ENCODE data around the gene BLTP3A.
A peak's percentile ranks its signal among the peaks of the same experiment; 100 is the strongest.

BLTP3A gene

DNA sequence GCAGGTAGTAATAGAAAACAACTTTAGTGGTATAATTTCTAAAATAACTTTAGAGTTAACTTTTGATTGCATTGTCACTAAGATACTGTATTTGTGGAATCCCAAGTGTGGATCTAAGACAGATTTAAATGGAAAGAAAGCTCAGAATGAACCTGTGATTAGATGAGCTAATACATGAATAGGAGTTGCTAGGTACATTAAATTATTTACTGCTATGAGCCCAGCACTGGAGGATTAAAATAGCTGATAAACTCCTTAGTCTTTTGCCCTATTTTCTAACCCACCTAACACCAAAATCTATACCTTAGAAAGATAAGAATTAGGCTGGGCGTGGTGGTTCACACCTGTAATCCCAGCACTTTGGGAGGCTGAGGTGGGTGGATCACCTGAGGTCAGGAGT, 23.7 kb upstream of the BLTP3A start:
- DNase-seq: no peak
- no peak overlapping the region for H3K18ac ChIP-seq (ENCODE audit: low read depth in 1 of 2, low read length in 2 of 2)
- WGBS: 100% methylated on average over 1 of the region's 1 CpG

GRCh38 chr6:34771727-34772126, 20.2 kb upstream of the BLTP3A start:
- H3K4me1 ChIP-seq (ENCODE audit: control insufficient read depth, insufficient read depth, low read depth, low read length): no peaks in the 10 kb centered on the region
- H4K8ac ChIP-seq (ENCODE audit: low read length): no peak overlapping the region
- H3K79me1 ChIP-seq (replicated peaks; ENCODE audit: low read length, poor library complexity, severe bottlenecking): peaks cover 19% of the 10 kb centered on the region
- no peak overlapping the region for H2AK5ac ChIP-seq (ENCODE audit: low read length, severe bottlenecking)
- peak; percentile 46 for DNase-seq
- no peak overlapping the region for H3K14ac ChIP-seq (ENCODE audit: low read length in 2 of 2)
- H3K18ac ChIP-seq (ENCODE audit: low read depth in 1 of 2, low read length in 2 of 2): no peak overlapping the region
- H2BK15ac ChIP-seq (ENCODE audit: low read depth, poor library complexity, severe bottlenecking): no peak overlapping the region
- H3K4me2 ChIP-seq (ENCODE audit: low read length, poor library complexity, severe bottlenecking): no peak overlapping the region
- no peak overlapping the region for H3K4me3 ChIP-seq (ENCODE audit: insufficient read depth in 1 of 2, low read depth in 1 of 2, low read length in 2 of 2)
- no peak overlapping the region for H2AFZ ChIP-seq (ENCODE audit: low read depth, low read length)
- no peak overlapping the region for H4K91ac ChIP-seq (ENCODE audit: low read length)
- H3K36me3 ChIP-seq (ENCODE audit: control insufficient read depth in 1 of 2, insufficient read depth in 2 of 2, low read depth in 1 of 2, low read length in 2 of 2): peaks cover 38 to 89% of the 10 kb centered on the region in 2 experiments
- no peaks in the 10 kb centered on the region for H3K27me3 ChIP-seq (ENCODE audit: control insufficient read depth in 1 of 2, insufficient read depth in 1 of 2, low read length in 2 of 2)
- WGBS: 100% methylated on average over 1 of the region's 1 CpG
- no peaks in the 10 kb centered on the region for H3K9me3 ChIP-seq (ENCODE audit: control insufficient read depth, low read length)
- peak overlapping the region; percentile 53 for H3K27ac ChIP-seq (ENCODE audit: low read length, poor library complexity, severe bottlenecking)
- H3K9ac ChIP-seq (ENCODE audit: low read length): no peak overlapping the region
- H3K23ac ChIP-seq (ENCODE audit: low read length in 2 of 2): no peak overlapping the region
- no peak overlapping the region for H2BK12ac ChIP-seq (ENCODE audit: low read length in 2 of 2)
- H3K4ac ChIP-seq (ENCODE audit: low read depth in 1 of 2, low read length in 2 of 2): no peak overlapping the region
- no peak overlapping the region for H2BK120ac ChIP-seq (ENCODE audit: low read depth, low read length)
- H2BK5ac ChIP-seq (ENCODE audit: low read depth, low read length, poor library complexity, severe bottlenecking): no peak overlapping the region

More for the DNA sequence above, 23.7 kb upstream of the BLTP3A start:
- H3K23ac ChIP-seq (ENCODE audit: low read length in 2 of 2): no peak overlapping the region
- H4K8ac ChIP-seq (ENCODE audit: low read length): no peak overlapping the region
- H3K27me3 ChIP-seq (ENCODE audit: control insufficient read depth in 1 of 2, insufficient read depth in 1 of 2, low read length in 2 of 2): no peaks in the 10 kb centered on the region
- no peak overlapping the region for H3K4me3 ChIP-seq (ENCODE audit: insufficient read depth in 1 of 2, low read depth in 1 of 2, low read length in 2 of 2)
- H2BK120ac ChIP-seq (ENCODE audit: low read depth, low read length): no peak overlapping the region
- H3K36me3 ChIP-seq (ENCODE audit: control insufficient read depth in 1 of 2, insufficient read depth in 2 of 2, low read depth in 1 of 2, low read length in 2 of 2): peaks cover 45 to 84% of the 10 kb centered on the region in 2 experiments
- no peak overlapping the region for H2BK15ac ChIP-seq (ENCODE audit: low read depth, poor library complexity, severe bottlenecking)
- H3K14ac ChIP-seq (ENCODE audit: low read length in 2 of 2): no peak overlapping the region
- H3K79me1 ChIP-seq (replicated peaks; ENCODE audit: low read length, poor library complexity, severe bottlenecking): peaks cover 25% of the 10 kb centered on the region
- H3K9me3 ChIP-seq (ENCODE audit: control insufficient read depth, low read length): no peaks in the 10 kb centered on the region
- H3K4me2 ChIP-seq (ENCODE audit: low read length, poor library complexity, severe bottlenecking): no peak overlapping the region
- no peaks in the 10 kb centered on the region for H3K4me1 ChIP-seq (ENCODE audit: control insufficient read depth, insufficient read depth, low read depth, low read length)
- H2AFZ ChIP-seq (ENCODE audit: low read depth, low read length): no peak overlapping the region
- no peak overlapping the region for H4K91ac ChIP-seq (ENCODE audit: low read length)
- H2BK5ac ChIP-seq (ENCODE audit: low read depth, low read length, poor library complexity, severe bottlenecking): no peak overlapping the region
- no peak overlapping the region for H3K4ac ChIP-seq (ENCODE audit: low read depth in 1 of 2, low read length in 2 of 2)
- H3K9ac ChIP-seq (ENCODE audit: low read length): no peak overlapping the region
- no peak overlapping the region for H2BK12ac ChIP-seq (ENCODE audit: low read length in 2 of 2)
- no peak overlapping the region for H3K27ac ChIP-seq (ENCODE audit: low read length, poor library complexity, severe bottlenecking)
- no peak overlapping the region for H2AK5ac ChIP-seq (ENCODE audit: low read length, severe bottlenecking)

DNA sequence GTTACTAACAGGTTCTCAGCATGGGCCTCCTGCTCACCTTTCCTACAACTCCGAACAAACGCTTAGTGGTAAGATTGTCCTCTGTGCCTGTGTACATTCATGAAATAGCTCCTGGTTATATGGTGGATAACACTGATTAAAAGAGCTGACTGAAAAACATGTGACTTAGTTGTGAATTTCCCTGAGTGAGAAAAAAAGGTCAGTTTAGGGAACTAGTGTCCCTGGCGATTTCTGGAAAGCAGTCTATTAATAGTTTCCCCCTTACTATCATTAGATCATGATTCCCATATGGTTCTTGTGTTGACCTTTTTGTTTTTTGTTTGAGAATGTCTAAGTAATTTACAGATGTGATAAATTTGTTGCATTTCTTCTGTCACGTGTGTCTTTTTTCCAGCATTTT, 18.9 kb upstream of the BLTP3A start:
- Histone ChIP-seq H2AFZ (ENCODE audit: low read depth, low read length) (no peak overlapping the region), H4K91ac (ENCODE audit: low read length) (no peak overlapping the region), H3K27ac (ENCODE audit: low read length, poor library complexity, severe bottlenecking) (no peak overlapping the region), H3K14ac (ENCODE audit: low read length in 2 of 2) (no peak overlapping the region), H2BK15ac (ENCODE audit: low read depth, poor library complexity, severe bottlenecking) (no peak overlapping the region), H3K79me1 (replicated peaks; ENCODE audit: low read length, poor library complexity, severe bottlenecking) (peaks cover 15% of the 10 kb centered on the region), H3K36me3 (ENCODE audit: control insufficient read depth in 1 of 2, insufficient read depth in 2 of 2, low read depth in 1 of 2, low read length in 2 of 2) (peaks cover 37 to 77% of the 10 kb centered on the region in 2 experiments), H3K23ac (ENCODE audit: low read length in 2 of 2) (no peak overlapping the region), H3K4me2 (ENCODE audit: low read length, poor library complexity, severe bottlenecking) (no peak overlapping the region), H3K18ac (ENCODE audit: low read depth in 1 of 2, low read length in 2 of 2) (no peak overlapping the region), H3K9me3 (ENCODE audit: control insufficient read depth, low read length) (no peaks in the 10 kb centered on the region), H3K4me1 (ENCODE audit: control insufficient read depth, insufficient read depth, low read depth, low read length) (no peaks in the 10 kb centered on the region), H3K9ac (ENCODE audit: low read length) (no peak overlapping the region), H2BK120ac (ENCODE audit: low read depth, low read length) (no peak overlapping the region), H2BK12ac (ENCODE audit: low read length in 2 of 2) (no peak overlapping the region), H3K27me3 (ENCODE audit: control insufficient read depth in 1 of 2, insufficient read depth in 1 of 2, low read length in 2 of 2) (no peaks in the 10 kb centered on the region), H2BK5ac (ENCODE audit: low read depth, low read length, poor library complexity, severe bottlenecking) (no peak overlapping the region), H3K4me3 (ENCODE audit: insufficient read depth in 1 of 2, low read depth in 1 of 2, low read length in 2 of 2) (no peak overlapping the region), H2AK5ac (ENCODE audit: low read length, severe bottlenecking) (no peak overlapping the region), H4K8ac (ENCODE audit: low read length) (no peak overlapping the region), H3K4ac (ENCODE audit: low read depth in 1 of 2, low read length in 2 of 2) (no peak overlapping the region)
- no peak for DNase-seq
- WGBS: 100% methylated on average over 3 of the region's 4 CpGs

- no peaks in the 10 kb centered on the region for H3K27me3 ChIP-seq (ENCODE audit: control insufficient read depth in 1 of 2, insufficient read depth in 1 of 2, low read length in 2 of 2)
- 96% methylated on average over 4 of the region's 4 CpGs for WGBS
- no peak overlapping the region for H3K18ac ChIP-seq (ENCODE audit: low read depth in 1 of 2, low read length in 2 of 2)
- no peak overlapping the region for H2AFZ ChIP-seq (ENCODE audit: low read depth, low read length)
- H3K9ac ChIP-seq (ENCODE audit: low read length): no peak overlapping the region
- no peak overlapping the region for H2BK5ac ChIP-seq (ENCODE audit: low read depth, low read length, poor library complexity, severe bottlenecking)
- H3K79me1 ChIP-seq (replicated peaks; ENCODE audit: low read length, poor library complexity, severe bottlenecking): peaks cover 10% of the 10 kb centered on the region
- H4K91ac ChIP-seq (ENCODE audit: low read length): no peak overlapping the region
- H2BK15ac ChIP-seq (ENCODE audit: low read depth, poor library complexity, severe bottlenecking): no peak overlapping the region
- H3K4ac ChIP-seq (ENCODE audit: low read depth in 1 of 2, low read length in 2 of 2): no peak overlapping the region
- DNase-seq: no peak
- no peak overlapping the region for H3K4me2 ChIP-seq (ENCODE audit: low read length, poor library complexity, severe bottlenecking)
- H3K14ac ChIP-seq (ENCODE audit: low read length in 2 of 2): no peak overlapping the region
- H3K4me1 ChIP-seq (ENCODE audit: control insufficient read depth, insufficient read depth, low read depth, low read length): no peaks in the 10 kb centered on the region
- H3K9me3 ChIP-seq (ENCODE audit: control insufficient read depth, low read length): no peaks in the 10 kb centered on the region
- no peak overlapping the region for H3K27ac ChIP-seq (ENCODE audit: low read length, poor library complexity, severe bottlenecking)
- no peak overlapping the region for H3K4me3 ChIP-seq (ENCODE audit: insufficient read depth in 1 of 2, low read depth in 1 of 2, low read length in 2 of 2)
- no peak overlapping the region for H2AK5ac ChIP-seq (ENCODE audit: low read length, severe bottlenecking)
- H2BK120ac ChIP-seq (ENCODE audit: low read depth, low read length): no peak overlapping the region
- H3K36me3 ChIP-seq (ENCODE audit: control insufficient read depth in 1 of 2, insufficient read depth in 2 of 2, low read depth in 1 of 2, low read length in 2 of 2): peaks cover 30 to 68% of the 10 kb centered on the region in 2 experiments
- H3K23ac ChIP-seq (ENCODE audit: low read length in 2 of 2): no peak overlapping the region
- no peak overlapping the region for H4K8ac ChIP-seq (ENCODE audit: low read length)
- H2BK12ac ChIP-seq (ENCODE audit: low read length in 2 of 2): no peak overlapping the region
Observed at GRCh38 chr6:34773916-34774315, 18.0 kb upstream of the BLTP3A start.
